Right atrium auricular region (tissue), 2 donors: Measurements from ENCODE around the gene ZC3H11A. TPM values are rescaled to one million over a fixed set of nuclear protein-coding genes. Genes with fewer than 3 reads are reported as not detected.
"Not testable (repeated sequence)": the region's sequence is repeated elsewhere in the genome, so short reads cannot be mapped to it uniquely, and the experiment has no call there.

Experiments
- DNase-seq: peaks from one replicate; pipeline ENCODE4 v3.0.0-alpha.2; 2019; ENCODE audit warnings: low spot score
- H3K27ac ChIP-seq, 2 donors: fragments of 200-600 bp; sonication (generic); 1 replicate in 1 of 2; 2 replicates in 1 of 2; pipeline ENCODE4 v1.5.1; 2016 to 2019
- H3K27me3 ChIP-seq, 2 donors: fragments of 200-600 bp; sonication (generic); one replicate each; pipeline versions ENCODE4 v1.5.1 to v1.6.0; 2017 to 2019
- H3K36me3 ChIP-seq: fragments of 200-600 bp; sonication (generic); one replicate; pipeline ENCODE4 v1.5.1; 2016
- H3K4me1 ChIP-seq, 2 donors: fragments of 200-600 bp; sonication (generic); one replicate each; pipeline versions ENCODE4 v1.5.1 to v1.6.0; 2017 to 2019
- H3K4me3 ChIP-seq, 2 donors: fragments of 200-600 bp; sonication (generic); 1 replicate in 1 of 2; 2 replicates in 1 of 2; pipeline ENCODE4 v1.5.1; 2017 to 2019; ENCODE audit warnings: mild to moderate bottlenecking in 1 of 2, moderate library complexity in 1 of 2
- H3K9me3 ChIP-seq, 2 donors: fragments of 200-600 bp; sonication (generic); one replicate each; pipeline ENCODE4 v1.5.1; 2019
- total RNA-seq, 2 donors: library from RNA; depleted of rRNA; stranded (reverse); fragments of >200 nt; gene quantifications; one replicate each; pipeline ENCODE4 v1.1.0, GENCODE V29; 2016
- TF ChIP-seq, protein P1 (sequence below), 2 donors: fragments of 200-600 bp; sonication (generic); IDR thresholded peaks; one replicate each; pipeline ENCODE4 v1.5.1; 2019; ENCODE audit warnings: antibody characterized with exemption in 2 of 2

Gene ZC3H11A
- total RNA-seq, 2 donors from 2014 or later, result 53.1 to 56.0 TPM

DNA sequence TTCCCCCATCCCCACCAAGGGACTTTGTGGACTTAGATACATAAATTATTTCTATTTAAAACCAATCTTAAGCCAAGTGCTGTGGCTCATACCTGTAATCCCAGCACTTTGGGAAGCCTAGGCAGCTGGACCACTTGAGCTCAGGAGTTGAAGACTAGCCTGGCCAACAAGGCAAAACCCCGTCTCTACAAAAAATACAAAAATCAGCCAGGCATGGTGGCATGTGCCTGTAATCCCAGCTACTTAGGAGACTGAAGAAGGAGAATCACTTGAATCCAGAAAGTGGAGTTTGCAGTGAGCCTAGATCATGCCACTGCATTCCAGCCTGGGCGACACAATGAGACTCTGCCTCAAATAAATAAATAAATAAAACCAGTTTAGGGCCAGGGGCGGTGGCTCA is 34.9 kb upstream of the ZC3H11A start:
- H3K36me3 ChIP-seq, result no peaks in the 10 kb centered on the region
- no peaks in the 10 kb centered on the region for H3K4me1 ChIP-seq
- no peak overlapping the region for H3K27ac ChIP-seq
- no peaks in the 10 kb centered on the region for H3K9me3 ChIP-seq
- no peak for DNase-seq
- H3K4me3 ChIP-seq, result no peak overlapping the region
- TF ChIP-seq, protein P1, sequence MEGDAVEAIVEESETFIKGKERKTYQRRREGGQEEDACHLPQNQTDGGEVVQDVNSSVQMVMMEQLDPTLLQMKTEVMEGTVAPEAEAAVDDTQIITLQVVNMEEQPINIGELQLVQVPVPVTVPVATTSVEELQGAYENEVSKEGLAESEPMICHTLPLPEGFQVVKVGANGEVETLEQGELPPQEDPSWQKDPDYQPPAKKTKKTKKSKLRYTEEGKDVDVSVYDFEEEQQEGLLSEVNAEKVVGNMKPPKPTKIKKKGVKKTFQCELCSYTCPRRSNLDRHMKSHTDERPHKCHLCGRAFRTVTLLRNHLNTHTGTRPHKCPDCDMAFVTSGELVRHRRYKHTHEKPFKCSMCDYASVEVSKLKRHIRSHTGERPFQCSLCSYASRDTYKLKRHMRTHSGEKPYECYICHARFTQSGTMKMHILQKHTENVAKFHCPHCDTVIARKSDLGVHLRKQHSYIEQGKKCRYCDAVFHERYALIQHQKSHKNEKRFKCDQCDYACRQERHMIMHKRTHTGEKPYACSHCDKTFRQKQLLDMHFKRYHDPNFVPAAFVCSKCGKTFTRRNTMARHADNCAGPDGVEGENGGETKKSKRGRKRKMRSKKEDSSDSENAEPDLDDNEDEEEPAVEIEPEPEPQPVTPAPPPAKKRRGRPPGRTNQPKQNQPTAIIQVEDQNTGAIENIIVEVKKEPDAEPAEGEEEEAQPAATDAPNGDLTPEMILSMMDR (IDR thresholded peaks at IDR 0.05), result no peak
- H3K27me3 ChIP-seq, result no peaks in the 10 kb centered on the region

DNA sequence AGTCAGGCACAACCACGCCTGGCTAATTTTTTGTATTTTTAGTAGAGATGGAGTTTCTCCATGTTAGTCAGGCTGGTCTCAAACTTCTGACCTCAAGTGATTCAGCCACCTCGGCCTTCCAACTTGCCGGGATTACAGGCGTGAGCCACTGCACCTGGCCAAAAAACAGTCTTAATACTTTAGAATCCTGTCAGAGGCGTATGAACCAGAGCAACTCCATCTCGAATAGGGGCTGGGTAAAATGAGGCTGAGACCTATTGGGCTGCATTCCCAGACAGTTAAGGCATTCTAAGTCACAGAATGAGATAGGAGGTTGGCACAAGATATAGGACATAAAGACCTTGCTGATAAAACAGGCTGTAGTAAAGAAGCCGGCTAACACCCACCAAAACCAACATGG is 33.5 kb upstream of the ZC3H11A start:
- H3K4me3 ChIP-seq, H3K9me3 ChIP-seq, H3K4me1 ChIP-seq, H3K27ac ChIP-seq, H3K27me3 ChIP-seq, H3K36me3 ChIP-seq, DNase-seq: not testable (repeated sequence)

- no peak for DNase-seq
- Histone ChIP-seq H3K27ac (no peak overlapping the region), H3K27me3 (no peaks in the 10 kb centered on the region)
These were observed 31.9 kb upstream of the ZC3H11A start for GRCh38 chr1:203763505-203763904.

GRCh38 chr1:203764105-203765028 is 31.1 kb upstream of the ZC3H11A start:
- DNase-seq, result no peak
- TF ChIP-seq, protein P1 (IDR thresholded peaks at IDR 0.05), result no peak
- no peak overlapping the region for H3K4me3 ChIP-seq
- H3K27ac ChIP-seq, result no peak overlapping the region
- no peaks in the 10 kb centered on the region for H3K9me3 ChIP-seq
- H3K4me1 ChIP-seq, result peaks cover 0 to 8% of the 10 kb centered on the region in 2 donors
- no peaks in the 10 kb centered on the region for H3K27me3 ChIP-seq
- H3K36me3 ChIP-seq, result no peaks in the 10 kb centered on the region

More at GRCh38 chr1:203763505-203763904, 31.9 kb upstream of the ZC3H11A start:
- no peaks in the 10 kb centered on the region for H3K9me3 ChIP-seq
- no peaks in the 10 kb centered on the region for H3K36me3 ChIP-seq
- no peak overlapping the region for H3K4me3 ChIP-seq
- H3K4me1 ChIP-seq, result no peaks in the 10 kb centered on the region
- TF ChIP-seq, protein P1 (IDR thresholded peaks at IDR 0.05), result no peak

DNA sequence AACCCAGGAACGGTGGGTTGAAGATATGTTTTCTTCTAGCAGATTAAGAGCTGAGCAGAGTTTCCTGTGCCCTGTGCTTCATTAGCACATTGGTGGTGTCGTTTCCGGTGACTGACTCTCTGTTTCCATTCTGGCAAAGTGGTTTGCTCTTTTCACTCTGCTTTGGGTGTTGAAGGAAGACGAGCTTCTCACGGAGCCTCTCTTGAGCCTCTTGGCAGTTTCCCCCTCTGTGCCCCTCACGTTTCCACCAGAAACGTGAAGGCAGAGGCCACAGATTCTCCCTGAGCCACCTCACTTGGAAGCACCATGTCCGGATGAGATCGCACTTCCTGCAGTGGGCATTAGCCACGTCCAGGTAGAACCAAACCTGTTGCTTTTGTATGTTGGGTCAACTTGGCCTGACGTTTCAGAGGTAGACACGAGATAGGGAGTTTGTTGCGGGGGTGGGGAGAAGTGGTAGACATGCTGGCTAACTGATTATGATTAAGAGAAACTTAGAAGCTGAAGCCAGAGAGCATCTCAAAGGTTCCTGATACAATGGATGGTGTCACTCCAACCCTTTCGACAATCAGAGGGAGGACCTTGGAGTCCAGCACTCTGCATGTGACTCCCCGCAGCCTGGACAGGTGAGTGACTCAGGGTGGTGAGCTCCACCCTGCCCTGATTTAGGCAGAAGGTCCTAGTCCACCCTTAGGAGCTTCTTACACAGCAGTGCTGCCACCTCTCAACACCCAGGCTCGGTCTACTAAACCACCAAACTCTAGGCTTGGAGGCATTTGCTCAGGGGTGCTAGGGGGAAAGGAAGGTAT is 30.2 kb upstream of the ZC3H11A start, which contains the start of gene LAX1:
Gene LAX1 (plus strand): TSS at position 155 of the 809 bp plus-strand sequence. CDS start 383 bp downstream, at position 538.
- H3K4me1 ChIP-seq, result peaks cover 0 to 14% of the 10 kb centered on the region in 2 donors
- no peak within 1 kb of the TSS for H3K4me3 ChIP-seq
- no peaks in the 10 kb centered on the region for H3K36me3 ChIP-seq
- no peaks in the 10 kb centered on the region for H3K9me3 ChIP-seq
- H3K27ac ChIP-seq, result no peak within 1 kb of the TSS
- no peaks in the 10 kb centered on the region for H3K27me3 ChIP-seq
- TF ChIP-seq, protein P1 (IDR thresholded peaks at IDR 0.05), result no peak
- DNase-seq, result no peak

- TF ChIP-seq, protein P1 (IDR thresholded peaks at IDR 0.05), result no peak
- Histone ChIP-seq H3K27ac (no peak overlapping the region), H3K36me3 (no peaks in the 10 kb centered on the region), H3K27me3 (no peaks in the 10 kb centered on the region), H3K4me1 (peaks cover 0 to 21% of the 10 kb centered on the region in 2 donors), H3K9me3 (no peaks in the 10 kb centered on the region), H3K4me3 (no peak overlapping the region)
- no peak for DNase-seq
These were observed 27.2 kb upstream of the ZC3H11A start for GRCh38 chr1:203768256-203768655.
